IMR-90 (cell line): Measurements from ENCODE around the gene FTO. TPM values are rescaled to one million over a fixed set of nuclear protein-coding genes. Genes with fewer than 3 reads are reported as not detected.

Experiments used
- ATAC-seq: fragments of 200-7000 bp; cut with Tn5 transposase; 2 replicates; pipeline ENCODE4 v1.9.1; 2020; ENCODE audit warnings: low read depth, mild to moderate bottlenecking, moderate library complexity
- BruUV-seq: library from RNA; stranded (reverse); fragments of 400-500 nt; replicated peaks from 2 replicates; lab custom pipeline; 2021; lab: Mats Ljungman, UMichigan
- CTCF ChIA-PET: fragments of 300-600 bp; formaldehyde crosslinking; extraction: SDS; loops from one replicate; lab custom pipeline; 2021; ENCODE audit warnings: antibody characterized with exemption; lab: Yijun Ruan, JAX
- POLR2A ChIA-PET: fragments of 300-600 bp; sonication (Branson Sonifier 250); formaldehyde crosslinking; loops from one replicate; lab custom pipeline; 2022; ENCODE audit warnings: antibody characterized with exemption; ENCODE audit not compliant: unreplicated experiment; lab: Charles Lee
- DNase-seq: peaks from one replicate; pipeline ENCODE4 v3.0.0; 2013
- H2AFZ ChIP-seq: replicated peaks from 2 replicates; pipeline ENCODE3; 2013; ENCODE audit warnings: low read length, mild to moderate bottlenecking; ENCODE audit not compliant: poor library complexity
- H2AK5ac ChIP-seq: 2 replicates; pipeline ENCODE4 v1.6.1; 2013; ENCODE audit warnings: low read depth, low read length, inconsistent platforms
- H2AK9ac ChIP-seq: replicated peaks from 2 replicates; pipeline ENCODE3; 2013; ENCODE audit warnings: mild to moderate bottlenecking, low read depth, low read length, moderate library complexity; ENCODE audit not compliant: poor library complexity
- H2BK120ac ChIP-seq: 2 replicates; pipeline ENCODE4 v1.6.1; 2013; ENCODE audit warnings: low read depth, low read length, inconsistent platforms
- H2BK15ac ChIP-seq: 3 replicates; pipeline ENCODE4 v1.6.1; 2013; ENCODE audit warnings: low read depth, low read length, inconsistent platforms
- H2BK20ac ChIP-seq: 2 replicates; pipeline ENCODE4 v1.6.1; 2013; ENCODE audit warnings: low read depth, mild to moderate bottlenecking, inconsistent platforms, low read length, moderate library complexity
- H2BK5ac ChIP-seq: 2 replicates; pipeline ENCODE4 v1.6.1; 2013; ENCODE audit warnings: mild to moderate bottlenecking, low read depth, low read length, inconsistent platforms; ENCODE audit not compliant: poor library complexity, severe bottlenecking
- H3K14ac ChIP-seq: replicated peaks from 2 replicates; pipeline ENCODE4 v1.6.1; 2013; ENCODE audit warnings: low read depth, low read length, inconsistent platforms
- H3K18ac ChIP-seq: 2 replicates; pipeline ENCODE4 v1.6.1; 2013; ENCODE audit warnings: low read depth, low read length, control low read depth
- H3K23ac ChIP-seq: 2 replicates; pipeline ENCODE4 v1.6.1; 2013; ENCODE audit warnings: low read depth, low read length, inconsistent platforms
- H3K27ac ChIP-seq: 2 replicates; pipeline ENCODE4 v1.5.1; 2013; ENCODE audit warnings: mild to moderate bottlenecking, control low read depth, low read length; ENCODE audit not compliant: insufficient read depth
- H3K27me3 ChIP-seq: 2 replicates; pipeline ENCODE4 v1.6.1; 2013; ENCODE audit warnings: low read length; ENCODE audit not compliant: control insufficient read depth, insufficient read depth
- H3K36me3 ChIP-seq: 2 replicates; pipeline ENCODE4 v1.6.1; 2013; ENCODE audit warnings: low read length, mixed read lengths; ENCODE audit not compliant: control insufficient read depth, insufficient read depth
- H3K4ac ChIP-seq: 2 replicates; pipeline ENCODE4 v1.6.1; 2013; ENCODE audit warnings: low read depth, low read length, inconsistent platforms
- H3K4me1 ChIP-seq: 2 replicates; pipeline ENCODE4 v1.6.1; 2013; ENCODE audit warnings: low read length, mixed read lengths; ENCODE audit not compliant: control insufficient read depth, insufficient read depth
- H3K4me2 ChIP-seq: 2 replicates; pipeline ENCODE4 v1.6.1; 2013; ENCODE audit warnings: low read depth, mild to moderate bottlenecking, control low read depth, low read length, moderate library complexity
- H3K4me3 ChIP-seq: 2 replicates; pipeline ENCODE4 v1.5.1; 2013; ENCODE audit warnings: low read depth, mild to moderate bottlenecking, control low read depth, low read length, moderate library complexity; ENCODE audit not compliant: insufficient read depth
- H3K56ac ChIP-seq: 2 replicates; pipeline ENCODE4 v1.6.1; 2013; ENCODE audit warnings: low read length, inconsistent platforms; ENCODE audit not compliant: insufficient read depth; ENCODE audit errors: extremely low read depth
- H3K79me1 ChIP-seq, 2 experiments: 2 replicates each; pipeline ENCODE4 v1.6.1; 2013; ENCODE audit warnings: low read length in 2 of 2, inconsistent platforms in 1 of 2, low read depth in 1 of 2
- H3K9ac ChIP-seq: 2 replicates; pipeline ENCODE4 v1.6.1; 2013; ENCODE audit warnings: low read depth, low read length, control low read depth
- H3K9me1 ChIP-seq: 2 replicates; pipeline ENCODE4 v1.6.1; 2013; ENCODE audit warnings: low read length, inconsistent platforms; ENCODE audit not compliant: insufficient read depth
- H3K9me3 ChIP-seq: 2 replicates; pipeline ENCODE4 v1.6.1; 2013; ENCODE audit warnings: low read length; ENCODE audit not compliant: control insufficient read depth, insufficient read depth
- H4K20me1 ChIP-seq: 2 replicates; pipeline ENCODE4 v1.6.1; 2013; ENCODE audit warnings: low read length, inconsistent platforms; ENCODE audit not compliant: insufficient read depth
- H4K5ac ChIP-seq: 2 replicates; pipeline ENCODE4 v1.6.1; 2013; ENCODE audit warnings: mild to moderate bottlenecking, low read depth, low read length, control low read depth
- H4K8ac ChIP-seq, 2 experiments: 2 replicates each; pipeline ENCODE4 v1.6.1; 2013; ENCODE audit warnings: low read depth in 2 of 2, low read length in 2 of 2, control low read depth in 1 of 2, inconsistent platforms in 1 of 2
- H4K91ac ChIP-seq: 2 replicates; pipeline ENCODE4 v1.6.1; 2013; ENCODE audit warnings: low read depth, low read length, inconsistent platforms; ENCODE audit not compliant: insufficient read depth
- MAFK ChIP-seq: IDR thresholded peaks from 2 replicates; pipeline ENCODE4 v1.6.1; 2012; ENCODE audit warnings: low read depth, low read length, improper control_type of control experiment
- MXI1 ChIP-seq: IDR thresholded peaks from 2 replicates; pipeline ENCODE4 v1.6.1; 2012; ENCODE audit warnings: low read depth, mild to moderate bottlenecking, low read length, moderate library complexity, borderline replicate concordance
- NFE2L2 ChIP-seq: fragments of 150-350 bp; IDR thresholded peaks from 2 replicates; pipeline ENCODE4 v1.6.1; 2016; ENCODE audit warnings: low read depth, mild to moderate bottlenecking, low read length
- RFX5 ChIP-seq: IDR thresholded peaks from 2 replicates; pipeline ENCODE4 v1.8.0; 2012; ENCODE audit warnings: low read depth, mild to moderate bottlenecking, low read length, moderate library complexity
- WGBS, 2 experiments: methylation state at CpG; one replicate each; pipeline versions ENCODE4 v1.1.5 to v1.1.7; 2013; ENCODE audit warnings: missing lambda C conversion rate in 2 of 2; ENCODE audit not compliant: insufficient read length in 1 of 2; ENCODE audit errors: extremely low coverage in 2 of 2; 5-methylcytosine and 5-hydroxymethylcytosine counted together
- dilution Hi-C: fragments of 300-500 bp; cut with HindIII; formaldehyde crosslinking; loops from one replicate; pipeline ENCODE4 v1.14.3; 2018; ENCODE audit warnings: low sequenced_read_pairs; ENCODE audit not compliant: unreplicated experiment
- in situ Hi-C: fragments of 300-500 bp; cut with MboI; formaldehyde crosslinking; loops from 3 replicates; pipeline ENCODE4 v1.14.3; 2019; ENCODE audit warnings: low sequenced_read_pairs, inconsistent platforms, mixed read lengths
- intact Hi-C: fragments of 100-400 bp; cut with micrococcal nuclease; formaldehyde crosslinking; loops from 2 replicates; pipeline ENCODE4 v1.10.0; 2022
- polyA plus RNA-seq, 3 experiments: library from polyadenylated mRNA; depleted of rRNA; stranded (reverse); fragments of >200 nt; gene quantifications; 2 replicates each; pipeline ENCODE4 v1.2.3, GENCODE V29; 2012; ENCODE audit warnings: low replicate concordance in 1 of 3
- total RNA-seq: library from RNA; depleted of rRNA; stranded (reverse); fragments of >200 nt; gene quantifications from 2 replicates; pipeline ENCODE4 v1.2.3, GENCODE V29; 2012
- TF ChIP-seq, protein P1 (sequence below): fragments of 150-350 bp; IDR thresholded peaks from 2 replicates; pipeline ENCODE4 v1.6.1; 2016; ENCODE audit warnings: low read depth, mild to moderate bottlenecking, low read length, moderate library complexity, borderline replicate concordance
- TF ChIP-seq, protein P2 (sequence below): conservative IDR thresholded peaks from 2 replicates; pipeline ENCODE4 v1.5.1; 2012; ENCODE audit warnings: mild to moderate bottlenecking, low read depth, low read length, improper control_type of control experiment

FTO gene
- total and polyA plus RNA-seq, 2 of the 4 experiments (the other 2 are of a cell fraction): 70.3 to 132 TPM

DNA sequence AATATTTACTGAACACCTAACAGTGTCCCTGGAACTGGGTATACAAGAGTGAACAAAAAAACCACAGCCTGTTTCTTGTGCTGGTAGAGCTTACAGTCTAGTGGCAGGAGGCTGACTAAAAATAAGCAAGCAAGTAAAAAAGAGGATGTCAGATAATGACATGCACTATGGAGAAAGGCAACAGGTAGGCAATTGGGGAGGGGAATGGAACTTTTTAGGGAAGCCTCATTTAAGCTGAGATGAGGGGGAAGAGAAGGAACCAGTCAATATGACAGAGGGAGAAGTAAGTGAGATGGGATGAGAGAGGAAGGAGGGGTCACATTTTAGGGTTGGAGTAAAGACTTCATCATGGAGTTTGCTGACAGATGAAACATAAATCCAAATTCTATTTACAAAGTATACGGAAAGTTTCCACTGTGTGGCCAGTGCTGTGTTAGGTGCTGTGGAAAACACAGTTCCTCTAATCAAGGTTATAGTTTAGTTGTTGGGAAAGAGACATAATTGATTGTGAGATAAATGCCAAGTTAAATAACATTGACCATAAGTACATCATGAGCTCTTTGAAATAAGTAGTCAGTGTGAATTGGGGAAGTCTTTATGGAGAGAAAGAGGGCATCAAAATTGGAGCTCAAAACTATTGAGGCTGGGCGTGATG lies 251.4 kb downstream of the FTO start:
- CTCF ChIA-PET: no interaction called here
- Histone ChIP-seq H2AFZ (no peak overlapping the region), H2BK120ac (no peak overlapping the region), H3K14ac (no peak overlapping the region), H3K18ac (no peak overlapping the region), H2BK15ac (no peak overlapping the region), H3K9me1 (no peaks in the 10 kb centered on the region), H3K9me3 (no peaks in the 10 kb centered on the region), H3K27ac (no peak overlapping the region), H4K20me1 (no peaks in the 10 kb centered on the region), H3K4me2 (no peak overlapping the region), H3K23ac (no peak overlapping the region), H3K36me3 (no peaks in the 10 kb centered on the region), H2BK5ac (no peak overlapping the region), H4K91ac (no peak overlapping the region), H4K5ac (no peak overlapping the region), H3K9ac (no peak overlapping the region), H3K56ac (no peak overlapping the region), H3K79me1 (0 out of 4 replicates have a peak, but pooled peaks cover 0 to 3% of the 10 kb centered on the region in 2 experiments), H2AK9ac (no peak overlapping the region), H3K4me3 (no peak overlapping the region), H2BK20ac (no peak overlapping the region), H2AK5ac (no peak overlapping the region), H3K4me1 (peaks cover 2% of the 10 kb centered on the region; the same call in 1 of the 2 replicates), H4K8ac (no peak overlapping the region), H3K27me3 (no peaks in the 10 kb centered on the region), H3K4ac (no peak overlapping the region)
- dilution Hi-C loops (no loop called here), intact Hi-C loops (no loop called here), in situ Hi-C loops (no loop called here)
- TF ChIP-seq, protein P1, sequence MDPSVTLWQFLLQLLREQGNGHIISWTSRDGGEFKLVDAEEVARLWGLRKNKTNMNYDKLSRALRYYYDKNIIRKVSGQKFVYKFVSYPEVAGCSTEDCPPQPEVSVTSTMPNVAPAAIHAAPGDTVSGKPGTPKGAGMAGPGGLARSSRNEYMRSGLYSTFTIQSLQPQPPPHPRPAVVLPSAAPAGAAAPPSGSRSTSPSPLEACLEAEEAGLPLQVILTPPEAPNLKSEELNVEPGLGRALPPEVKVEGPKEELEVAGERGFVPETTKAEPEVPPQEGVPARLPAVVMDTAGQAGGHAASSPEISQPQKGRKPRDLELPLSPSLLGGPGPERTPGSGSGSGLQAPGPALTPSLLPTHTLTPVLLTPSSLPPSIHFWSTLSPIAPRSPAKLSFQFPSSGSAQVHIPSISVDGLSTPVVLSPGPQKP: no peak
- TF ChIP-seq NFE2L2 (no peak), RFX5 (no peak), MXI1 (no peak), MAFK (no peak)
- TF ChIP-seq, protein P2, sequence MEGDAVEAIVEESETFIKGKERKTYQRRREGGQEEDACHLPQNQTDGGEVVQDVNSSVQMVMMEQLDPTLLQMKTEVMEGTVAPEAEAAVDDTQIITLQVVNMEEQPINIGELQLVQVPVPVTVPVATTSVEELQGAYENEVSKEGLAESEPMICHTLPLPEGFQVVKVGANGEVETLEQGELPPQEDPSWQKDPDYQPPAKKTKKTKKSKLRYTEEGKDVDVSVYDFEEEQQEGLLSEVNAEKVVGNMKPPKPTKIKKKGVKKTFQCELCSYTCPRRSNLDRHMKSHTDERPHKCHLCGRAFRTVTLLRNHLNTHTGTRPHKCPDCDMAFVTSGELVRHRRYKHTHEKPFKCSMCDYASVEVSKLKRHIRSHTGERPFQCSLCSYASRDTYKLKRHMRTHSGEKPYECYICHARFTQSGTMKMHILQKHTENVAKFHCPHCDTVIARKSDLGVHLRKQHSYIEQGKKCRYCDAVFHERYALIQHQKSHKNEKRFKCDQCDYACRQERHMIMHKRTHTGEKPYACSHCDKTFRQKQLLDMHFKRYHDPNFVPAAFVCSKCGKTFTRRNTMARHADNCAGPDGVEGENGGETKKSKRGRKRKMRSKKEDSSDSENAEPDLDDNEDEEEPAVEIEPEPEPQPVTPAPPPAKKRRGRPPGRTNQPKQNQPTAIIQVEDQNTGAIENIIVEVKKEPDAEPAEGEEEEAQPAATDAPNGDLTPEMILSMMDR: no peak
- ATAC-seq (no peak), DNase-seq (no peak)
- WGBS, 2 experiments: no CpG with 5 or more reads among the region's 2 CpGs
- POLR2A ChIA-PET: no interaction called here
- no TSS peak for BruUV-seq
